HEK293 (cell line): ENCODE measurements around the gene WDR70.

Source experiments
- CTCF ChIA-PET: fragments of 350-600 bp; formaldehyde crosslinking; extraction: SDS; loops from one replicate; lab custom pipeline; 2021; ENCODE audit warnings: antibody characterized with exemption; lab: Yijun Ruan, JAX
- POLR2A ChIA-PET: fragments of 300-600 bp; formaldehyde crosslinking; extraction: SDS; loops from one replicate; lab custom pipeline; 2020; ENCODE audit warnings: antibody characterized with exemption, inconsistent platforms; lab: Yijun Ruan, JAX
- H3K27ac ChIP-seq: fragments of 200-500 bp; sonication (Bioruptor generic); 2 replicates; pipeline ENCODE4 v1.5.1; 2014; ENCODE audit warnings: low read depth, low read length, control low read depth, inconsistent platforms; ENCODE audit errors: extremely low read depth
- H3K36me3 ChIP-seq, 2 experiments: fragments of 200-500 bp in 1 of 2; sonication (Bioruptor generic) in 1 of 2; 1 replicate in 1 of 2; 2 replicates in 1 of 2; pipeline ENCODE4 v1.5.1; 2014 to 2017; ENCODE audit warnings: inconsistent platforms in 2 of 2, low read length in 2 of 2; ENCODE audit not compliant: control insufficient read depth in 2 of 2, insufficient read depth in 1 of 2
- H3K4me1 ChIP-seq: fragments of 200-500 bp; sonication (Bioruptor generic); 2 replicates; pipeline ENCODE4 v1.5.1; 2014; ENCODE audit warnings: mild to moderate bottlenecking, low read length, inconsistent platforms; ENCODE audit not compliant: control insufficient read depth, insufficient read depth
- H3K4me3 ChIP-seq: 2 replicates; pipeline ENCODE4 v1.5.1; 2011; ENCODE audit warnings: low read depth, mild to moderate bottlenecking, control low read depth, low read length, moderate library complexity
- H3K9me3 ChIP-seq: fragments of 200-500 bp; sonication (Bioruptor generic); 2 replicates; pipeline ENCODE4 v1.5.1; 2014; ENCODE audit warnings: low read depth, low read length, inconsistent platforms; ENCODE audit not compliant: control insufficient read depth, insufficient read depth
- EGR2 ChIP-seq: fragments of 450-650 bp; formaldehyde crosslinking; IDR thresholded peaks from 2 replicates; pipeline ENCODE4 v1.5.1; 2016; ENCODE audit warnings: low read depth, missing biosample characterization, missing genetic modification characterization
- GLIS1 ChIP-seq: fragments of 450-650 bp; formaldehyde crosslinking; IDR thresholded peaks from 2 replicates; pipeline ENCODE4 v1.5.1; 2016; ENCODE audit warnings: missing biosample characterization, missing genetic modification characterization
- KLF8 ChIP-seq: fragments of 450-650 bp; formaldehyde crosslinking; IDR thresholded peaks from 2 replicates; pipeline ENCODE4 v1.5.1; 2016; ENCODE audit warnings: missing biosample characterization, missing genetic modification characterization
- TRIM28 ChIP-seq: IDR thresholded peaks from 2 replicates; pipeline ENCODE4 v1.6.1; 2011; ENCODE audit warnings: low read length, control low read depth, borderline replicate concordance
- YY2 ChIP-seq: fragments of 450-650 bp; formaldehyde crosslinking; IDR thresholded peaks from 2 replicates; pipeline ENCODE4 v1.5.1; 2016; ENCODE audit warnings: missing biosample characterization, missing genetic modification characterization
- ZBTB1 ChIP-seq: fragments of 450-650 bp; formaldehyde crosslinking; IDR thresholded peaks from 2 replicates; pipeline ENCODE4 v1.5.1; 2016; ENCODE audit warnings: missing biosample characterization, missing genetic modification characterization
- ZBTB21 ChIP-seq: fragments of 450-650 bp; formaldehyde crosslinking; IDR thresholded peaks from 2 replicates; pipeline ENCODE4 v1.5.1; 2017; ENCODE audit warnings: missing biosample characterization, missing genetic modification characterization
- ZFP41 ChIP-seq: fragments of 450-650 bp; formaldehyde crosslinking; IDR thresholded peaks from 2 replicates; pipeline ENCODE4 v1.5.1; 2016; ENCODE audit warnings: missing biosample characterization, missing genetic modification characterization, borderline replicate concordance
- ZNF10 ChIP-seq: fragments of 450-650 bp; formaldehyde crosslinking; IDR thresholded peaks from 2 replicates; pipeline ENCODE4 v1.5.1; 2017; ENCODE audit warnings: missing biosample characterization, missing genetic modification characterization
- ZNF175 ChIP-seq: fragments of 450-650 bp; formaldehyde crosslinking; IDR thresholded peaks from 2 replicates; pipeline ENCODE4 v1.5.1; 2016; ENCODE audit warnings: missing biosample characterization, missing genetic modification characterization
- ZNF223 ChIP-seq: fragments of 450-650 bp; formaldehyde crosslinking; IDR thresholded peaks from 2 replicates; pipeline ENCODE4 v1.5.1; 2016; ENCODE audit warnings: missing biosample characterization, missing genetic modification characterization
- ZNF302 ChIP-seq: fragments of 450-650 bp; formaldehyde crosslinking; IDR thresholded peaks from 2 replicates; pipeline ENCODE4 v1.5.1; 2016; ENCODE audit warnings: missing biosample characterization, missing genetic modification characterization, low read depth
- ZNF335 ChIP-seq: fragments of 450-650 bp; formaldehyde crosslinking; conservative IDR thresholded peaks from 2 replicates; pipeline ENCODE4 v1.5.1; 2016; ENCODE audit warnings: missing biosample characterization, missing genetic modification characterization
- ZNF350 ChIP-seq: fragments of 450-650 bp; formaldehyde crosslinking; IDR thresholded peaks from 2 replicates; pipeline ENCODE4 v1.5.0; 2017; ENCODE audit warnings: missing biosample characterization, mild to moderate bottlenecking, missing genetic modification characterization
- ZNF391 ChIP-seq: fragments of 450-650 bp; formaldehyde crosslinking; IDR thresholded peaks from 2 replicates; pipeline ENCODE4 v1.5.1; 2016; ENCODE audit warnings: low read depth, missing biosample characterization, missing genetic modification characterization, borderline replicate concordance
- ZNF48 ChIP-seq: fragments of 450-650 bp; formaldehyde crosslinking; IDR thresholded peaks from 2 replicates; pipeline ENCODE4 v1.5.1; 2016; ENCODE audit warnings: missing biosample characterization, missing genetic modification characterization
- ZNF544 ChIP-seq: fragments of 450-650 bp; formaldehyde crosslinking; IDR thresholded peaks from 2 replicates; pipeline ENCODE4 v1.5.0; 2017; ENCODE audit warnings: missing biosample characterization, missing genetic modification characterization
- TF ChIP-seq, protein P1 (sequence below): fragments of 450-650 bp; formaldehyde crosslinking; IDR thresholded peaks from 2 replicates; pipeline ENCODE4 v1.5.1; 2016; ENCODE audit warnings: missing biosample characterization, missing genetic modification characterization
- TF ChIP-seq, protein P2 (sequence below): fragments of 450-650 bp; formaldehyde crosslinking; IDR thresholded peaks from 2 replicates; pipeline ENCODE4 v1.5.1; 2016; ENCODE audit warnings: missing biosample characterization, missing genetic modification characterization, borderline replicate concordance
- TF ChIP-seq, protein P3 (sequence below): fragments of 450-650 bp; formaldehyde crosslinking; IDR thresholded peaks from 2 replicates; pipeline ENCODE4 v1.5.1; 2016; ENCODE audit warnings: missing biosample characterization, missing genetic modification characterization
- TF ChIP-seq, protein P4 (sequence below): fragments of 450-650 bp; formaldehyde crosslinking; IDR thresholded peaks from 2 replicates; pipeline ENCODE4 v1.5.1; 2017; ENCODE audit warnings: missing biosample characterization, missing genetic modification characterization
- TF ChIP-seq, protein P5 (sequence below): fragments of 450-650 bp; formaldehyde crosslinking; IDR thresholded peaks from 2 replicates; pipeline ENCODE4 v1.5.1; 2016; ENCODE audit warnings: missing biosample characterization, missing genetic modification characterization

Gene WDR70

DNA sequence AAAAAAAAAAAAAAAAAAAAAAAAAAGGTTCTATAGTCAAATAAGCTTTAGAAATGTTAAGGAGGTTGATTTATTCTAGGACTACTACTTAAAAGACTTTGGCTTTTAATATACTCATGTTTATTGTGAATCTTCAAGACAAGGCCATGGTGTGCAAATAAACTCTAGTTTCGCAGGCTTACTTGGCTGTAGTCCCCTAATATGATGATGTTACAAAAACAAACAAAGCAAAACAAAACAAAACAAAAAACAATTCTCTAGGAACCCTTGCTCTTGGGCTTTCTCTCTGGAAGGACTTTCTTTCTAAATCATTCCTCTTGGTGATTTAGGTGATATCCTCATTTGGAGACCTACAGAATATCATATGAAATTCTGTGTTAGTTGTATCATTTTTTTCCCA, 288.7 kb downstream of the WDR70 start:
- Histone ChIP-seq H3K9me3 (no peaks in the 10 kb centered on the region), H3K4me3 (no peak overlapping the region), H3K27ac (no peak overlapping the region), H3K4me1 (peaks cover 12% of the 10 kb centered on the region), H3K36me3 (no peaks in the 10 kb centered on the region)
- POLR2A ChIA-PET, result interaction anchor here (0.8 to 1.0 kb wide), 2 partner anchors 289 to 297 kb away, joined by 3 to 4 read pairs; partner anchors contain the start of gene NUP155
- TF ChIP-seq ZNF335 (tag by site-specific recombination), result 0 out of 2 replicates have a peak, but pooled peaks have one; percentile 1
- TF ChIP-seq, protein P1, sequence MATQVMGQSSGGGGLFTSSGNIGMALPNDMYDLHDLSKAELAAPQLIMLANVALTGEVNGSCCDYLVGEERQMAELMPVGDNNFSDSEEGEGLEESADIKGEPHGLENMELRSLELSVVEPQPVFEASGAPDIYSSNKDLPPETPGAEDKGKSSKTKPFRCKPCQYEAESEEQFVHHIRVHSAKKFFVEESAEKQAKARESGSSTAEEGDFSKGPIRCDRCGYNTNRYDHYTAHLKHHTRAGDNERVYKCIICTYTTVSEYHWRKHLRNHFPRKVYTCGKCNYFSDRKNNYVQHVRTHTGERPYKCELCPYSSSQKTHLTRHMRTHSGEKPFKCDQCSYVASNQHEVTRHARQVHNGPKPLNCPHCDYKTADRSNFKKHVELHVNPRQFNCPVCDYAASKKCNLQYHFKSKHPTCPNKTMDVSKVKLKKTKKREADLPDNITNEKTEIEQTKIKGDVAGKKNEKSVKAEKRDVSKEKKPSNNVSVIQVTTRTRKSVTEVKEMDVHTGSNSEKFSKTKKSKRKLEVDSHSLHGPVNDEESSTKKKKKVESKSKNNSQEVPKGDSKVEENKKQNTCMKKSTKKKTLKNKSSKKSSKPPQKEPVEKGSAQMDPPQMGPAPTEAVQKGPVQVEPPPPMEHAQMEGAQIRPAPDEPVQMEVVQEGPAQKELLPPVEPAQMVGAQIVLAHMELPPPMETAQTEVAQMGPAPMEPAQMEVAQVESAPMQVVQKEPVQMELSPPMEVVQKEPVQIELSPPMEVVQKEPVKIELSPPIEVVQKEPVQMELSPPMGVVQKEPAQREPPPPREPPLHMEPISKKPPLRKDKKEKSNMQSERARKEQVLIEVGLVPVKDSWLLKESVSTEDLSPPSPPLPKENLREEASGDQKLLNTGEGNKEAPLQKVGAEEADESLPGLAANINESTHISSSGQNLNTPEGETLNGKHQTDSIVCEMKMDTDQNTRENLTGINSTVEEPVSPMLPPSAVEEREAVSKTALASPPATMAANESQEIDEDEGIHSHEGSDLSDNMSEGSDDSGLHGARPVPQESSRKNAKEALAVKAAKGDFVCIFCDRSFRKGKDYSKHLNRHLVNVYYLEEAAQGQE (tag by site-specific recombination), result no peak
- CTCF ChIA-PET, result interaction anchor here (0.6 kb wide), 2 partner anchors 174 to 468 kb away, joined by 3 to 5 read pairs; no protein-coding TSS in a partner anchor

DNA sequence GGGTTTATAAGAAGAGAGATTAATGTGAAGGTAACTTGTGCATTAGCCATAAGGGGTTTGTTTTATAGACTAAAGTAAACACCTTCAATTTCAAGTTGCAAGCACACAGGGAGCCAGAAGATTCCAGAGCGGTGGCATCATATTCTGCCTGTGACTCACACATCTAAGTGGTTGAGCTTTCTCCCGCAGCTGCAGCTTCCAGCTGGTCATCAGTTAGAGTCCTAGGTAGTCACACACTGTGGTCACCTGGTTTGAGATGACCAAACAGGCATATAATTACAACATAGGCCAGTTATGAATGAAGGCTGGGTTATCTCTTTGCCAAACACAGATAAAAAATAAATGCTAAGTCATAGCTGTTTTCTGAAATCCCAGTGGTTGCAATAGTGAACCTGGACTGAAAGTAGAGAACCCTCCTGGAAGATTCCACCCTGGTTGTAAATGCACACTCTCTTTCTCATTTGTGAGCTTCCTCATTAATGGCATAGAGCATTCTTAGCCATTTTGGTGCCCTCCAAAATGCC, 289.5 kb downstream of the WDR70 start:
- ChIA-PET POLR2A (interaction anchor here (0.8 to 1.0 kb wide), 2 partner anchors 290 to 297 kb away, joined by 3 to 4 read pairs; partner anchors contain the start of gene NUP155), CTCF (no interaction called here)
- H3K4me3 ChIP-seq, result no peak overlapping the region
- H3K9me3 ChIP-seq, result no peaks in the 10 kb centered on the region
- no peaks in the 10 kb centered on the region for H3K36me3 ChIP-seq
- H3K4me1 ChIP-seq, result peaks cover 12% of the 10 kb centered on the region
- peak overlapping the region; percentile 19; the same call in 1 of the 2 replicates for H3K27ac ChIP-seq
- TF ChIP-seq GLIS1 (peak; percentile 90), ZNF10 (tag by site-specific recombination) (no peak), ZNF335 (tag by site-specific recombination) (peak; percentile 58), ZFP41 (no peak), ZNF350 (tag by site-specific recombination) (no peak), ZNF175 (tag by site-specific recombination) (no peak), YY2 (tag by site-specific recombination) (no peak), ZNF391 (tag by site-specific recombination) (peak; percentile 38; the same call in 1 of the 2 replicates), ZNF48 (no peak), ZNF302 (no peak), ZBTB1 (tag by site-specific recombination) (0 out of 2 replicates have a peak, but pooled peaks have one; percentile 54), ZBTB21 (0 out of 2 replicates have a peak, but pooled peaks have one; percentile 43), ZNF223 (tag by site-specific recombination) (no peak), ZNF544 (no peak), EGR2 (tag by site-specific recombination) (no peak), KLF8 (tag by site-specific recombination) (peak; percentile 53), TRIM28 (0 out of 2 replicates have a peak, but pooled peaks have one; percentile 46)
- TF ChIP-seq, protein P2, sequence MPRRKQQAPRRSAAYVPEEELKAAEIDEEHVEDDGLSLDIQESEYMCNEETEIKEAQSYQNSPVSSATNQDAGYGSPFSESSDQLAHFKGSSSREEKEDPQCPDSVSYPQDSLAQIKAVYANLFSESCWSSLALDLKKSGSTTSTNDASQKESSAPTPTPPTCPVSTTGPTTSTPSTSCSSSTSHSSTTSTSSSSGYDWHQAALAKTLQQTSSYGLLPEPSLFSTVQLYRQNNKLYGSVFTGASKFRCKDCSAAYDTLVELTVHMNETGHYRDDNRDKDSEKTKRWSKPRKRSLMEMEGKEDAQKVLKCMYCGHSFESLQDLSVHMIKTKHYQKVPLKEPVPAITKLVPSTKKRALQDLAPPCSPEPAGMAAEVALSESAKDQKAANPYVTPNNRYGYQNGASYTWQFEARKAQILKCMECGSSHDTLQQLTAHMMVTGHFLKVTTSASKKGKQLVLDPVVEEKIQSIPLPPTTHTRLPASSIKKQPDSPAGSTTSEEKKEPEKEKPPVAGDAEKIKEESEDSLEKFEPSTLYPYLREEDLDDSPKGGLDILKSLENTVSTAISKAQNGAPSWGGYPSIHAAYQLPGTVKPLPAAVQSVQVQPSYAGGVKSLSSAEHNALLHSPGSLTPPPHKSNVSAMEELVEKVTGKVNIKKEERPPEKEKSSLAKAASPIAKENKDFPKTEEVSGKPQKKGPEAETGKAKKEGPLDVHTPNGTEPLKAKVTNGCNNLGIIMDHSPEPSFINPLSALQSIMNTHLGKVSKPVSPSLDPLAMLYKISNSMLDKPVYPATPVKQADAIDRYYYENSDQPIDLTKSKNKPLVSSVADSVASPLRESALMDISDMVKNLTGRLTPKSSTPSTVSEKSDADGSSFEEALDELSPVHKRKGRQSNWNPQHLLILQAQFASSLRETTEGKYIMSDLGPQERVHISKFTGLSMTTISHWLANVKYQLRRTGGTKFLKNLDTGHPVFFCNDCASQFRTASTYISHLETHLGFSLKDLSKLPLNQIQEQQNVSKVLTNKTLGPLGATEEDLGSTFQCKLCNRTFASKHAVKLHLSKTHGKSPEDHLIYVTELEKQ (tag by site-specific recombination), result peak; percentile 72
- TF ChIP-seq, protein P3, sequence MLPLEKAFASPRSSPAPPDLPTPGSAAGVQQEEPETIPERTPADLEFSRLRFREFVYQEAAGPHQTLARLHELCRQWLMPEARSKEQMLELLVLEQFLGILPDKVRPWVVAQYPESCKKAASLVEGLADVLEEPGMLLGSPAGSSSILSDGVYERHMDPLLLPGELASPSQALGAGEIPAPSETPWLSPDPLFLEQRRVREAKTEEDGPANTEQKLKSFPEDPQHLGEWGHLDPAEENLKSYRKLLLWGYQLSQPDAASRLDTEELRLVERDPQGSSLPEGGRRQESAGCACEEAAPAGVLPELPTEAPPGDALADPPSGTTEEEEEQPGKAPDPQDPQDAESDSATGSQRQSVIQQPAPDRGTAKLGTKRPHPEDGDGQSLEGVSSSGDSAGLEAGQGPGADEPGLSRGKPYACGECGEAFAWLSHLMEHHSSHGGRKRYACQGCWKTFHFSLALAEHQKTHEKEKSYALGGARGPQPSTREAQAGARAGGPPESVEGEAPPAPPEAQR, result no peak
- TF ChIP-seq, protein P4, sequence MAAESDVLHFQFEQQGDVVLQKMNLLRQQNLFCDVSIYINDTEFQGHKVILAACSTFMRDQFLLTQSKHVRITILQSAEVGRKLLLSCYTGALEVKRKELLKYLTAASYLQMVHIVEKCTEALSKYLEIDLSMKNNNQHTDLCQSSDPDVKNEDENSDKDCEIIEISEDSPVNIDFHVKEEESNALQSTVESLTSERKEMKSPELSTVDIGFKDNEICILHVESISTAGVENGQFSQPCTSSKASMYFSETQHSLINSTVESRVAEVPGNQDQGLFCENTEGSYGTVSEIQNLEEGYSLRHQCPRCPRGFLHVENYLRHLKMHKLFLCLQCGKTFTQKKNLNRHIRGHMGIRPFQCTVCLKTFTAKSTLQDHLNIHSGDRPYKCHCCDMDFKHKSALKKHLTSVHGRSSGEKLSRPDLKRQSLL (tag by site-specific recombination), result peak; percentile 85
- TF ChIP-seq, protein P5, sequence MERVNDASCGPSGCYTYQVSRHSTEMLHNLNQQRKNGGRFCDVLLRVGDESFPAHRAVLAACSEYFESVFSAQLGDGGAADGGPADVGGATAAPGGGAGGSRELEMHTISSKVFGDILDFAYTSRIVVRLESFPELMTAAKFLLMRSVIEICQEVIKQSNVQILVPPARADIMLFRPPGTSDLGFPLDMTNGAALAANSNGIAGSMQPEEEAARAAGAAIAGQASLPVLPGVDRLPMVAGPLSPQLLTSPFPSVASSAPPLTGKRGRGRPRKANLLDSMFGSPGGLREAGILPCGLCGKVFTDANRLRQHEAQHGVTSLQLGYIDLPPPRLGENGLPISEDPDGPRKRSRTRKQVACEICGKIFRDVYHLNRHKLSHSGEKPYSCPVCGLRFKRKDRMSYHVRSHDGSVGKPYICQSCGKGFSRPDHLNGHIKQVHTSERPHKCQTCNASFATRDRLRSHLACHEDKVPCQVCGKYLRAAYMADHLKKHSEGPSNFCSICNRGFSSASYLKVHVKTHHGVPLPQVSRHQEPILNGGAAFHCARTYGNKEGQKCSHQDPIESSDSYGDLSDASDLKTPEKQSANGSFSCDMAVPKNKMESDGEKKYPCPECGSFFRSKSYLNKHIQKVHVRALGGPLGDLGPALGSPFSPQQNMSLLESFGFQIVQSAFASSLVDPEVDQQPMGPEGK (tag by site-specific recombination), result no peak
